Left lung (tissue), 10 donors: ENCODE results near the gene TBC1D22B. TPM values are rescaled to one million over a fixed set of nuclear protein-coding genes. Genes with fewer than 3 reads are reported as not detected.
A peak's percentile ranks its signal among the peaks of the same experiment; 100 is the strongest.

Experiments
- ATAC-seq: fragments of 200-7000 bp; cut with Tn5 transposase; one replicate; pipeline ENCODE4 v1.9.1; 2020; ENCODE audit warnings: moderate library complexity
- DNase-seq, 4 donors: peaks; one replicate each; pipeline ENCODE4 v3.0.0-alpha.2; 2013 to 2020
- H3K27ac ChIP-seq, 2 donors: fragments of 200-600 bp; sonication (generic) in 1 of 2; one replicate each; pipeline versions ENCODE4 v1.5.0 to v1.8.0; 2020 to 2021
- H3K27me3 ChIP-seq, 2 donors: fragments of 200-600 bp; sonication (generic) in 1 of 2; one replicate each; pipeline versions ENCODE4 v1.5.0 to v1.8.0; 2020 to 2021
- H3K36me3 ChIP-seq, 2 donors: fragments of 200-600 bp; sonication (generic) in 1 of 2; one replicate each; pipeline versions ENCODE4 v1.5.0 to v1.8.0; 2020 to 2021
- H3K4me1 ChIP-seq, 2 donors: fragments of 200-600 bp; one replicate each; pipeline ENCODE4 v1.8.0; 2021
- H3K4me3 ChIP-seq, 2 donors: fragments of 200-600 bp; sonication (generic) in 1 of 2; one replicate each; pipeline versions ENCODE4 v1.5.0 to v1.8.0; 2020 to 2021; ENCODE audit warnings: mild to moderate bottlenecking in 1 of 2
- H3K9me3 ChIP-seq, 2 donors: fragments of 200-600 bp; sonication (generic) in 1 of 2; one replicate each; pipeline versions ENCODE4 v1.5.0 to v1.8.0; 2020 to 2021
- intact Hi-C, 2 donors: fragments of 100-400 bp; cut with DNase I; formaldehyde crosslinking; loops; one replicate each; pipeline versions ENCODE4 v1.11.2 to v1.14.2; 2022
- polyA plus RNA-seq, 6 donors: library from polyadenylated mRNA; unstranded; fragments of 120-200 nt; gene quantifications; one replicate each; pipeline ENCODE4 v1.2.1, GENCODE V29; 2013; ENCODE audit not compliant: insufficient read length in 6 of 6
- total RNA-seq, 2 donors: library from RNA; stranded (reverse); fragmentation: NEBNext Ultra II Directional; extraction: Animal tissue kit (Norgen Biotek cat#: 25700); gene quantifications; one replicate each; pipeline ENCODE4 v1.2.1, GENCODE V29; 2021
- TF ChIP-seq, protein P1 (sequence below), 2 donors: fragments of 200-600 bp; sonication (generic) in 1 of 2; IDR thresholded peaks; one replicate each; pipeline versions ENCODE4 v1.5.0 to v1.8.0; 2021; ENCODE audit warnings: antibody characterized with exemption in 2 of 2
- donor health status: DM: no; HTN: yes; CAD: no.
- donor health status: DM: no; HTN: no; CAD: no.

Gene TBC1D22B
- total and polyA plus RNA-seq, 8 donors, result 10.7 to 14.6 (median 12.8) TPM

DNA sequence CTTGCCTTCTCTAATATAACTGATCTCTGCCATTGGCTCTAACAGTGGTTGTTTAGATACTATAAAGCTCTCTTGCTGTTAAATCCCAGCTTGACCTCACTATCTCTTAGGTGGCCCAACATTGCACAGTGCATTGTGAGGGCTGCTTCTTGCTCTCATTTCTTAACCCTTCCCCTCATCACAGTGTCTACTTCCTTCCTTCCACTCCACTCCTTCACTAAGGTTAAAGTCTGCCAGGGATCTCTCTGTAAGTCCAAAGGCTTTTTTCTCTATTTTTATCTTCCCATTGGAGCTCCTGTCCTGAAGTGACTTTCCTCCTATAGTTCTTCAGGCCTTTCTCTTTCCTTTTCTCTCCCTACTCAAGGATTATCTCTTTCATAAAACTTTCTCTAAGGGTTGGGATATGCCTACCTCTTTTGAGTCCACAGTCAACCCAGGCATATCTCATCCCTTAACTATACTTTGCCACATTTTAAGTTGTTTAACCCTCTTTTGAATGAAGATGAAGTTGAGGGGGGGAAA is 4.0 kb upstream of the TBC1D22B start:
- TF ChIP-seq, protein P1, sequence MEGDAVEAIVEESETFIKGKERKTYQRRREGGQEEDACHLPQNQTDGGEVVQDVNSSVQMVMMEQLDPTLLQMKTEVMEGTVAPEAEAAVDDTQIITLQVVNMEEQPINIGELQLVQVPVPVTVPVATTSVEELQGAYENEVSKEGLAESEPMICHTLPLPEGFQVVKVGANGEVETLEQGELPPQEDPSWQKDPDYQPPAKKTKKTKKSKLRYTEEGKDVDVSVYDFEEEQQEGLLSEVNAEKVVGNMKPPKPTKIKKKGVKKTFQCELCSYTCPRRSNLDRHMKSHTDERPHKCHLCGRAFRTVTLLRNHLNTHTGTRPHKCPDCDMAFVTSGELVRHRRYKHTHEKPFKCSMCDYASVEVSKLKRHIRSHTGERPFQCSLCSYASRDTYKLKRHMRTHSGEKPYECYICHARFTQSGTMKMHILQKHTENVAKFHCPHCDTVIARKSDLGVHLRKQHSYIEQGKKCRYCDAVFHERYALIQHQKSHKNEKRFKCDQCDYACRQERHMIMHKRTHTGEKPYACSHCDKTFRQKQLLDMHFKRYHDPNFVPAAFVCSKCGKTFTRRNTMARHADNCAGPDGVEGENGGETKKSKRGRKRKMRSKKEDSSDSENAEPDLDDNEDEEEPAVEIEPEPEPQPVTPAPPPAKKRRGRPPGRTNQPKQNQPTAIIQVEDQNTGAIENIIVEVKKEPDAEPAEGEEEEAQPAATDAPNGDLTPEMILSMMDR (IDR thresholded peaks at IDR 0.05), result no peak
- Histone ChIP-seq H3K4me1 (peaks cover 0 to 18% of the 10 kb centered on the region in 2 donors), H3K36me3 (no peaks in the 10 kb centered on the region), H3K4me3 (no peak overlapping the region), H3K27ac (no peak overlapping the region), H3K27me3 (no peaks in the 10 kb centered on the region), H3K9me3 (no peaks in the 10 kb centered on the region)
- intact Hi-C loops, result no loop called here
- DNase-seq, result no peak
- ATAC-seq, result no peak

DNA sequence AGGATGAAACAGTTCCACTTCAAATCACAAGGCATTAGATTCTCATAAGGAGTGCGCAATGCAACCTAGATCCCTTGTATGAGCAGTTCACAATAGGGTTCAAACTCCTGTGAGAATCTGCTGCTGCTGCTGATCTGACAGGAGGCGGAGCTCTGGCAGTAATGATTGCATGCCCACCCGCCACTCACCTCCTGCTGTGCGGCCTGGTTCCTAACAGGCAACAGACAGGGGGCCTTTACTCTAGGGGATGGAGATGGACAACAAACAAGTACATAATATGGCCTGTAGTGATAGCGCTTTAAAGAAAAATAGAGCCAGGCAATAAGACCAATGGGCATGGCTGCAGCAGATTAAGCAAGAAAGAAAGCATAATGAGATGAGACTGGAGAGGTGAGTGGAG is 2.7 kb upstream of the TBC1D22B start:
- H3K4me3 ChIP-seq, result no peak overlapping the region
- intact Hi-C loops, result no loop called here
- ATAC-seq (no peak), DNase-seq (no peak)
- H3K27me3 ChIP-seq, result no peaks in the 10 kb centered on the region
- H3K4me1 ChIP-seq, result peaks cover 6 to 32% of the 10 kb centered on the region in 2 donors
- H3K27ac ChIP-seq, result no peak overlapping the region
- H3K36me3 ChIP-seq, result no peaks in the 10 kb centered on the region
- no peaks in the 10 kb centered on the region for H3K9me3 ChIP-seq
- TF ChIP-seq, protein P1 (IDR thresholded peaks at IDR 0.05), result no peak

DNA sequence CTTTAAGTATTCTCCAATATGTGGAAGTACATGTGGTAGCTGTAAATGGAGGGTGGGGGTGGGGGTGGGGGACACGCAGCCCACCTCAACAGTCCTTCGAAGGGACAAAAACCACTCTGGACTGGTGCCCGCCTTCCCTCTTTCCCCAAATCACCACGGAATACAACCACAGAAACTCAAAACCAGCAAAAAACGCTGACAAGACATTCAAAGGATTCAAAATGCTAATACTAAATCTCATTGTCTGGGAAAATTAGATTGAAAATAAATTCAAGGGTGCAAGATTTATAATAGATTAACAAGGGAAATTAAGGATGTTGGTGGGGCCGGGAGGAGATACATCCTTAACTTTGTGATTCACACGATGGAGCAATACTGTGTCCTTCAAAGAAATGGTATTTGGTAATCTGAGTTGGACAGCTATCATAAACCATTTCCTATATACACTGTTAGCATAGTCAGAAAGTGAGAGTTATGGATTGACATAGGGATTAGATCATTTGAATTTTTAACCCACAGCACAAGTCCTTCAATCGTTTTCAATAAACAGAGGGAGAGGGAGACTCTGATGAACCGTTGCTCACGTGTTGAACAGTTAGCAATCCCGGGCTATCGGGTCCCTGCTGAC is 766 bp upstream of the TBC1D22B start:
- H3K4me1 ChIP-seq, result peaks cover 6 to 44% of the 10 kb centered on the region in 2 donors
- H3K9me3 ChIP-seq, result no peaks in the 10 kb centered on the region
- DNase-seq (peak in 1 of 4 donors; percentile 13), ATAC-seq (peak; percentile 2)
- intact Hi-C loops, result no loop called here
- H3K36me3 ChIP-seq, result no peaks in the 10 kb centered on the region
- no peaks in the 10 kb centered on the region for H3K27me3 ChIP-seq
- peak overlapping the region; percentile 70 to 99 for H3K4me3 ChIP-seq
- H3K27ac ChIP-seq, result peak overlapping the region in 1 of 2 donors; percentile 87
- TF ChIP-seq, protein P1 (IDR thresholded peaks at IDR 0.05), result no peak

DNA sequence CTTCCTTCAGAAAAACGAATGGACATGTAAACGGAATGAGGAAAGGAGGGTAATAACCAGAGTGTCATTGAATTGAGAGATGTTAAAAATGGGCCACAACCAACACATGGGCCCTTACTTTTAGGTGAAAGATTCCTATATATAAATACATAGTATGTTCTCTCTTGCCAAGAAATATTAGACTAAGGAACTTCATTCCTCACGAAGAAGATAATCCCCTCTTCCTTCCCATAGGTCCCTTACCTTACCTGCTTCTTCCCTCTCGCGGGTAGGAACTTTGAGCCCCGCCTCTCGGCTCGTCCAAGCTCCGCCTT is 295 bp upstream of the TBC1D22B start:
- peak overlapping the region; percentile 70 to 99 for H3K4me3 ChIP-seq
- no peaks in the 10 kb centered on the region for H3K27me3 ChIP-seq
- intact Hi-C loops, result no loop called here
- H3K9me3 ChIP-seq, result no peaks in the 10 kb centered on the region
- TF ChIP-seq, protein P1 (IDR thresholded peaks at IDR 0.05), result no peak
- ATAC-seq, result no peak
- peak overlapping the region in 1 of 2 donors; percentile 87 for H3K27ac ChIP-seq
- H3K36me3 ChIP-seq, result no peaks in the 10 kb centered on the region
- peaks cover 6 to 44% of the 10 kb centered on the region in 2 donors for H3K4me1 ChIP-seq
- DNase-seq, result no peak

DNA sequence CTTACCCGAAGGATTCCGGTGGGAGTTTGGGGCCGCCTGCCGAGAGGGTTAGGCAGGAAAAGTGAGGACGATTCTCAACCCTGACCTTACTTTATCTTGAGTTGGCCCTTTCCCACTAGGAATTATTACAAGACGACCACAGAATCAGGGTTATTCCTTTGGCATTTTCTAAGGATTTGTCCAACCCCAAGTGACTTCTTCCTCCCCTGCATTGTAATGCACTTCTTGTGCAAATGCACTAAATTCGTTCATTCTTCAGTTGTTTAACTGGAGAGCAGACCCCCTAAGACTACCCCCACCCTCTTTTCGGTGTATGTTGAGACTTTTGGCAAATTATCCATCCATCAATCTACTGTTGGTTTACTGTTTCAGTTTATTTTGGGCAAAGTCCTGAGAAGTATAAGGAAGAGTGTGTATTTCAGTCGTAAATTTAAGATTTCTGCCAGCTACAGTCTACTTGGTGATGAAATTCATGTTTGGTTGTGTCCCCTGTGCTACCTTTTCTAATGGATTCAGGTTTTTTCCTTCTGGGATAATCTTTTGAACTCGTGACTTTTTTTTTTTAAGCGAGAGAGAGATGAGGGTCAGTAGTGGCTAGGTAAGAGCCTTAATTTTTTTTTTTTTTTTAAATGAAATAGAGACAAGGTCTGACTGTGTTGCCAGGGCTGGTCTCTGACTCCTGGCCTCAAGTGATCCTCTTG is 983 bp downstream of the TBC1D22B start:
- no peak for DNase-seq
- Histone ChIP-seq H3K9me3 (no peaks in the 10 kb centered on the region), H3K27ac (peak overlapping the region; percentile 87 to 89), H3K27me3 (no peaks in the 10 kb centered on the region), H3K4me1 (peaks cover 6 to 40% of the 10 kb centered on the region in 2 donors), H3K4me3 (peak overlapping the region; percentile 70 to 99), H3K36me3 (no peaks in the 10 kb centered on the region)
- ATAC-seq, result no peak
- TF ChIP-seq, protein P1 (IDR thresholded peaks at IDR 0.05), result no peak
- intact Hi-C loops, result no loop called here
